K562 (cell line): ENCODE measurements around the gene DNAJC25. TPM values are rescaled to one million over a fixed set of nuclear protein-coding genes. Genes with fewer than 3 reads are reported as not detected.

Experiments used
- ARNT ChIP-seq, 2 experiments: fragments of 450-650 bp; IDR thresholded peaks; 2 replicates each; pipeline ENCODE4 v1.6.1; 2016; ENCODE audit warnings: mild to moderate bottlenecking in 1 of 2
- CBX2 ChIP-seq: fragments of 200-600 bp; sonication (generic); IDR thresholded peaks from one replicate; pipeline ENCODE4 v1.6.1; 2012; ENCODE audit warnings: mild to moderate bottlenecking, low read length, inconsistent platforms; ENCODE audit not compliant: insufficient read depth, poor library complexity, severe bottlenecking
- DNMT1 ChIP-seq: fragments of 450-650 bp; IDR thresholded peaks from 2 replicates; pipeline ENCODE4 v1.6.1; 2016; ENCODE audit warnings: antibody characterized with exemption, mild to moderate bottlenecking
- EP300 ChIP-seq: IDR thresholded peaks from 2 replicates; pipeline ENCODE4 v1.6.1; 2012; ENCODE audit warnings: low read length, improper control_type of control experiment
- FOXA3 ChIP-seq, 2 experiments: fragments of 450-650 bp in 1 of 2; sonication (generic) in 1 of 2; formaldehyde crosslinking; IDR thresholded peaks in 1 of 2; conservative IDR thresholded peaks in 1 of 2; 2 replicates each; pipeline versions ENCODE4 v1.4.0 to v1.8.0; 2020 to 2022; ENCODE audit warnings: mild to moderate bottlenecking in 2 of 2, missing genetic modification reagents in 1 of 2
- FUS ChIP-seq: fragments of 200-400 bp; formaldehyde crosslinking; optimal IDR thresholded peaks from 2 replicates; pipeline ENCODE3; 2017; ENCODE audit warnings: low read depth, low read length
- JUN ChIP-seq, 2 experiments: sonication (generic) in 1 of 2; formaldehyde crosslinking in 1 of 2; IDR thresholded peaks; 2 replicates each; pipeline versions ENCODE4 v1.6.1 to v1.8.0; 2012 to 2022; ENCODE audit warnings: borderline replicate concordance in 2 of 2, mild to moderate bottlenecking in 2 of 2, improper control_type of control experiment in 1 of 2, low read depth in 1 of 2, low read length in 1 of 2, missing genetic modification reagents in 1 of 2
- RAD51 ChIP-seq: fragments of 450-650 bp; IDR thresholded peaks from 2 replicates; pipeline ENCODE4 v1.7.1; 2016; ENCODE audit warnings: low read depth, mild to moderate bottlenecking, borderline replicate concordance
- RFX5 ChIP-seq: IDR thresholded peaks from 2 replicates; pipeline ENCODE4 v1.6.1; 2011; ENCODE audit warnings: low read depth, mild to moderate bottlenecking, improper control_type of control experiment, low read length
- RFX7 ChIP-seq: fragments of 250-450 bp; sonication (Bioruptor Pico); IDR thresholded peaks from 2 replicates; pipeline ENCODE4 v1.5.1; 2021; ENCODE audit warnings: mild to moderate bottlenecking
- ZNF316 ChIP-seq: fragments of 450-650 bp; IDR thresholded peaks from 2 replicates; pipeline ENCODE4 v1.6.1; 2016
- ZNF699 ChIP-seq: fragments of 250-450 bp; sonication (Bioruptor Pico); IDR thresholded peaks from 2 replicates; pipeline ENCODE4 v1.8.0; 2021; ENCODE audit warnings: mild to moderate bottlenecking, moderate library complexity; ENCODE audit not compliant: insufficient replicate concordance
- ZNF75A ChIP-seq: fragments of 450-650 bp; formaldehyde crosslinking; IDR thresholded peaks from 2 replicates; pipeline ENCODE4 v1.4.0; 2020; ENCODE audit warnings: mild to moderate bottlenecking
- polyA plus RNA-seq, 8 experiments: library from polyadenylated mRNA; depleted of rRNA in 4 of 8; stranded (reverse) in 5 of 8; unstranded in 3 of 8; fragments of >200 nt; fragmentation: Nextera tagmentation in 2 of 8; fragmentation: Illumina TruSeq in 1 of 8; extraction: Ambion mirVana in 2 of 8; extraction: Trizol in 1 of 8; gene quantifications; 2 replicates each; pipeline versions ENCODE4 v1.2.1 to v1.2.3, GENCODE V29; 2011 to 2014; ENCODE audit warnings: inconsistent platforms in 1 of 8, missing spikeins in 1 of 8
- total RNA-seq, 7 experiments: library from RNA; depleted of rRNA in 6 of 7; stranded (reverse); fragments of >200 nt in 6 of 7; fragmentation: Illumina TruSeq in 2 of 7; extraction: Trizol in 2 of 7; gene quantifications; 2 replicates each; pipeline versions ENCODE4 v1.2.1 to v1.2.3, GENCODE V29; 2011 to 2021; ENCODE audit warnings: low replicate concordance in 1 of 7
- TF ChIP-seq, protein P1 (sequence below): fragments of 250-450 bp; sonication (Bioruptor Pico); IDR thresholded peaks from 2 replicates; pipeline ENCODE4 v1.6.1; 2021; ENCODE audit warnings: mild to moderate bottlenecking
- TF ChIP-seq, protein P2 (sequence below): fragments of 250-450 bp; sonication (Bioruptor Pico); IDR thresholded peaks from 2 replicates; pipeline ENCODE4 v1.4.0; 2020; ENCODE audit warnings: mild to moderate bottlenecking, moderate library complexity
- TF ChIP-seq, protein P3 (sequence below): fragments of 250-450 bp; sonication (Bioruptor Pico); IDR thresholded peaks from 2 replicates; pipeline ENCODE4 v1.8.0; 2021; ENCODE audit warnings: moderate library complexity, mild to moderate bottlenecking, inconsistent platforms
- TF ChIP-seq, protein P4 (sequence below), 2 experiments: fragments of 450-650 bp in 1 of 2; sonication (generic) in 1 of 2; formaldehyde crosslinking in 1 of 2; IDR thresholded peaks in 1 of 2; conservative IDR thresholded peaks in 1 of 2; 2 replicates each; pipeline versions ENCODE4 v1.6.1 to v1.8.1; 2016 to 2023; ENCODE audit warnings: mild to moderate bottlenecking in 2 of 2, moderate library complexity in 2 of 2, inconsistent platforms in 1 of 2, missing genetic modification reagents in 1 of 2
- TF ChIP-seq, protein P5 (sequence below): fragments of 450-650 bp; IDR thresholded peaks from 2 replicates; pipeline ENCODE4 v1.6.1; 2016; ENCODE audit warnings: missing biosample characterization, missing genetic modification characterization
- TF ChIP-seq, protein P6 (sequence below): sonication (generic); formaldehyde crosslinking; IDR thresholded peaks from 2 replicates; pipeline ENCODE4 v1.8.0; 2022; ENCODE audit warnings: mild to moderate bottlenecking, missing genetic modification reagents

Gene DNAJC25
- total and polyA plus RNA-seq, 9 of the 15 experiments (the other 6 are each of a cell fraction or from before 2014, with no cell fraction given): 3.7 to 11.2 (median 7.1) TPM

DNA sequence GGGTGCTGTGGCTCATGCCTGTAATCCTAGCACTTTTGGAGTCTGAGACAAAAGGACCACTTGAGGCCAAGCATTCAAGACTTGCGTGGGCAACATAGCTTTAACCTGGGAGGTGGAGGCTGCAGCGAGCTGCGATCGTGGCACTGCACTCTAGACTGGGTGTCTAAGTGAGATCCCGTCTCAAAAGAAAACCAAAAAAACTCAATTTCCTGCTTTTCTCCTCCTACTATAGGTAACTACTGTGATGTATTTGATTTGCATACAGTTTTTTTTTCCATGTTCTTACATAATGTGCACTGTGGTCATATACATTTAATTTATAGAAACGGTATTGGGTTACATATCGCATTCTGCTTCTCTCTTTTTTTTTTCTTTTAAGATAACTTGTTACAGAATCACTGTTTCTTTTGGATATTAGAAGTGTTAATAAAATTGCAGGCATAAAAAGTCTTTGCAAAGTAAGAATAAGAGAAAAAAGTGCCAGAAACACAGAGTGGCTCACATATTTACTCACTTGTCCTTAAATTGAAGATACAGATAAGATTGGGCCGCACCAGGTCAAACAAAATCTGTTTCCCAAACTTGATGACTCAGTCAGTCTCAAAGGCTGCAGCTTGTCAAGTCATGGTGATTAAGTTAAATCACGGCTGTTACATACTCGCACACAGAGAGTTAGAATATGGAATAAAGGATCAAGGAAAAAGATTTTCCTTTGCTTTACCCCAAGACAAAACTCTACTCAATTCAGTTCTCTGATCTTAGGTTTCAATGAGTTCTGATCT is 29.7 kb upstream of the DNAJC25 start (continued):
- TF ChIP-seq CBX2 (no peak), EP300 (peak; percentile 50; the same call in 1 of the 2 replicates), ZNF316 (peak; percentile 94), RAD51 (no peak), ZNF699 (no peak), DNMT1 (no peak), FOXA3 (CRISPR knock-in tag; conservative IDR thresholded peaks at IDR 0.05 in 1 of 2, IDR thresholded peaks at IDR 0.05 in 1 of 2) (peak in 1 of 2 experiments; percentile 73; a peak in 2 of 4 replicates), FUS (no peak), ZNF75A (no peak), ARNT (IDR thresholded peaks at IDR 0.05) (no peak), RFX5 (no peak), RFX7 (no peak), JUN (IDR thresholded peaks at IDR 0.05; ENCODE audit: borderline replicate concordance, low read depth, low read length) (0 out of 2 replicates have a peak, but pooled peaks have one; percentile 63), JUN (CRISPR knock-in tag; IDR thresholded peaks at IDR 0.05; ENCODE audit: borderline replicate concordance) (no peak)
- TF ChIP-seq, protein P1, sequence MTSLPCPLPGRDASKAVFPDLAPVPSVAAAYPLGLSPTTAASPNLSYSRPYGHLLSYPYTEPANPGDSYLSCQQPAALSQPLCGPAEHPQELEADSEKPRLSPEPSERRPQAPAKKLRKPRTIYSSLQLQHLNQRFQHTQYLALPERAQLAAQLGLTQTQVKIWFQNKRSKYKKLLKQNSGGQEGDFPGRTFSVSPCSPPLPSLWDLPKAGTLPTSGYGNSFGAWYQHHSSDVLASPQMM: no peak
- TF ChIP-seq, protein P2, sequence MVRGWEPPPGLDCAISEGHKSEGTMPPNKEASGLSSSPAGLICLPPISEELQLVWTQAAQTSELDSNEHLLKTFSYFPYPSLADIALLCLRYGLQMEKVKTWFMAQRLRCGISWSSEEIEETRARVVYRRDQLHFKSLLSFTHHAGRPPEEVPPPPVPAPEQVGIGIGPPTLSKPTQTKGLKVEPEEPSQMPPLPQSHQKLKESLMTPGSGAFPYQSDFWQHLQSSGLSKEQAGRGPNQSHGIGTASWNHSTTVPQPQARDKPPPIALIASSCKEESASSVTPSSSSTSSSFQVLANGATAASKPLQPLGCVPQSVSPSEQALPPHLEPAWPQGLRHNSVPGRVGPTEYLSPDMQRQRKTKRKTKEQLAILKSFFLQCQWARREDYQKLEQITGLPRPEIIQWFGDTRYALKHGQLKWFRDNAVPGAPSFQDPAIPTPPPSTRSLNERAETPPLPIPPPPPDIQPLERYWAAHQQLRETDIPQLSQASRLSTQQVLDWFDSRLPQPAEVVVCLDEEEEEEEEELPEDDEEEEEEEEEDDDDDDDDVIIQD (CRISPR knock-in tag): no peak
- TF ChIP-seq, protein P3, sequence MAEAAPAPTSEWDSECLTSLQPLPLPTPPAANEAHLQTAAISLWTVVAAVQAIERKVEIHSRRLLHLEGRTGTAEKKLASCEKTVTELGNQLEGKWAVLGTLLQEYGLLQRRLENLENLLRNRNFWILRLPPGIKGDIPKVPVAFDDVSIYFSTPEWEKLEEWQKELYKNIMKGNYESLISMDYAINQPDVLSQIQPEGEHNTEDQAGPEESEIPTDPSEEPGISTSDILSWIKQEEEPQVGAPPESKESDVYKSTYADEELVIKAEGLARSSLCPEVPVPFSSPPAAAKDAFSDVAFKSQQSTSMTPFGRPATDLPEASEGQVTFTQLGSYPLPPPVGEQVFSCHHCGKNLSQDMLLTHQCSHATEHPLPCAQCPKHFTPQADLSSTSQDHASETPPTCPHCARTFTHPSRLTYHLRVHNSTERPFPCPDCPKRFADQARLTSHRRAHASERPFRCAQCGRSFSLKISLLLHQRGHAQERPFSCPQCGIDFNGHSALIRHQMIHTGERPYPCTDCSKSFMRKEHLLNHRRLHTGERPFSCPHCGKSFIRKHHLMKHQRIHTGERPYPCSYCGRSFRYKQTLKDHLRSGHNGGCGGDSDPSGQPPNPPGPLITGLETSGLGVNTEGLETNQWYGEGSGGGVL: no peak
- TF ChIP-seq, protein P4, sequence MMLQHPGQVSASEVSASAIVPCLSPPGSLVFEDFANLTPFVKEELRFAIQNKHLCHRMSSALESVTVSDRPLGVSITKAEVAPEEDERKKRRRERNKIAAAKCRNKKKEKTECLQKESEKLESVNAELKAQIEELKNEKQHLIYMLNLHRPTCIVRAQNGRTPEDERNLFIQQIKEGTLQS (IDR thresholded peaks at IDR 0.05): peak; percentile 90
- TF ChIP-seq, protein P4 (CRISPR knock-in tag; conservative IDR thresholded peaks at IDR 0.05): no peak
- TF ChIP-seq, protein P5, sequence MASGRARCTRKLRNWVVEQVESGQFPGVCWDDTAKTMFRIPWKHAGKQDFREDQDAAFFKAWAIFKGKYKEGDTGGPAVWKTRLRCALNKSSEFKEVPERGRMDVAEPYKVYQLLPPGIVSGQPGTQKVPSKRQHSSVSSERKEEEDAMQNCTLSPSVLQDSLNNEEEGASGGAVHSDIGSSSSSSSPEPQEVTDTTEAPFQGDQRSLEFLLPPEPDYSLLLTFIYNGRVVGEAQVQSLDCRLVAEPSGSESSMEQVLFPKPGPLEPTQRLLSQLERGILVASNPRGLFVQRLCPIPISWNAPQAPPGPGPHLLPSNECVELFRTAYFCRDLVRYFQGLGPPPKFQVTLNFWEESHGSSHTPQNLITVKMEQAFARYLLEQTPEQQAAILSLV (tag): no peak
- TF ChIP-seq, protein P6, sequence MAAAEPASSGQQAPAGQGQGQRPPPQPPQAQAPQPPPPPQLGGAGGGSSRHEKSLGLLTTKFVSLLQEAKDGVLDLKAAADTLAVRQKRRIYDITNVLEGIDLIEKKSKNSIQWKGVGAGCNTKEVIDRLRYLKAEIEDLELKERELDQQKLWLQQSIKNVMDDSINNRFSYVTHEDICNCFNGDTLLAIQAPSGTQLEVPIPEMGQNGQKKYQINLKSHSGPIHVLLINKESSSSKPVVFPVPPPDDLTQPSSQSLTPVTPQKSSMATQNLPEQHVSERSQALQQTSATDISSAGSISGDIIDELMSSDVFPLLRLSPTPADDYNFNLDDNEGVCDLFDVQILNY: no peak
